Gastrocnemius medialis (tissue), 4 donors: ENCODE data around the gene KRTAP9-8.

ENCODE experiments used
- POLR2A ChIP-seq, 2 donors: fragments of 450-650 bp; IDR thresholded peaks; one replicate each; pipeline ENCODE4 v1.6.1; 2017; ENCODE audit warnings: antibody characterized with exemption in 2 of 2, mild to moderate bottlenecking in 2 of 2, moderate library complexity in 2 of 2
- TF ChIP-seq, protein P1 (sequence below), 5 experiments: fragments of 450-650 bp in 3 of 5; fragments of 200-600 bp in 2 of 5; sonication (generic) in 2 of 5; IDR thresholded peaks in 4 of 5; conservative IDR thresholded peaks in 1 of 5; 1 replicate in 4 of 5; 2 replicates in 1 of 5; pipeline ENCODE4 v1.5.1; 2016 to 2019; ENCODE audit warnings: antibody characterized with exemption in 5 of 5, mild to moderate bottlenecking in 3 of 5, moderate library complexity in 3 of 5

- TF ChIP-seq, protein P1, sequence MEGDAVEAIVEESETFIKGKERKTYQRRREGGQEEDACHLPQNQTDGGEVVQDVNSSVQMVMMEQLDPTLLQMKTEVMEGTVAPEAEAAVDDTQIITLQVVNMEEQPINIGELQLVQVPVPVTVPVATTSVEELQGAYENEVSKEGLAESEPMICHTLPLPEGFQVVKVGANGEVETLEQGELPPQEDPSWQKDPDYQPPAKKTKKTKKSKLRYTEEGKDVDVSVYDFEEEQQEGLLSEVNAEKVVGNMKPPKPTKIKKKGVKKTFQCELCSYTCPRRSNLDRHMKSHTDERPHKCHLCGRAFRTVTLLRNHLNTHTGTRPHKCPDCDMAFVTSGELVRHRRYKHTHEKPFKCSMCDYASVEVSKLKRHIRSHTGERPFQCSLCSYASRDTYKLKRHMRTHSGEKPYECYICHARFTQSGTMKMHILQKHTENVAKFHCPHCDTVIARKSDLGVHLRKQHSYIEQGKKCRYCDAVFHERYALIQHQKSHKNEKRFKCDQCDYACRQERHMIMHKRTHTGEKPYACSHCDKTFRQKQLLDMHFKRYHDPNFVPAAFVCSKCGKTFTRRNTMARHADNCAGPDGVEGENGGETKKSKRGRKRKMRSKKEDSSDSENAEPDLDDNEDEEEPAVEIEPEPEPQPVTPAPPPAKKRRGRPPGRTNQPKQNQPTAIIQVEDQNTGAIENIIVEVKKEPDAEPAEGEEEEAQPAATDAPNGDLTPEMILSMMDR (IDR thresholded peaks at IDR 0.05 in 4 of 5, conservative IDR thresholded peaks at IDR 0.05 in 1 of 5), result no peak
- no peak for TF ChIP-seq POLR2A (IDR thresholded peaks at IDR 0.05)
Observed at GRCh38 chr17:41284043-41284442, 46.2 kb downstream of the KRTAP9-8 start.
